HFF-Myc (cell line): Measurements from ENCODE around the gene PRKAG2.

Experiments
- DNase-seq: peaks from one replicate; pipeline ENCODE4 v3.0.0-alpha.2; 2011; ENCODE audit warnings: low read depth; ENCODE audit errors: extremely low read depth
- H3K4me3 ChIP-seq: replicated peaks from 2 replicates; pipeline ENCODE4 v1.5.1; 2011; ENCODE audit warnings: low read depth, mild to moderate bottlenecking, control low read depth, low read length
- CTCF ChIP-seq: IDR thresholded peaks from 2 replicates; pipeline ENCODE4 v1.5.1; 2012; ENCODE audit warnings: mild to moderate bottlenecking, low read depth, low read length, control low read depth; ENCODE audit errors: missing control alignments

PRKAG2 gene

GRCh38 chr7:151775547-151776443 is 101.1 kb downstream of the PRKAG2 start:
- TF ChIP-seq CTCF, result no peak
- no peak for DNase-seq
- no peak overlapping the region for H3K4me3 ChIP-seq

GRCh38 chr7:151774951-151775350 is 102.0 kb downstream of the PRKAG2 start:
- TF ChIP-seq CTCF, result no peak
- no peak overlapping the region for H3K4me3 ChIP-seq
- no peak for DNase-seq

DNA sequence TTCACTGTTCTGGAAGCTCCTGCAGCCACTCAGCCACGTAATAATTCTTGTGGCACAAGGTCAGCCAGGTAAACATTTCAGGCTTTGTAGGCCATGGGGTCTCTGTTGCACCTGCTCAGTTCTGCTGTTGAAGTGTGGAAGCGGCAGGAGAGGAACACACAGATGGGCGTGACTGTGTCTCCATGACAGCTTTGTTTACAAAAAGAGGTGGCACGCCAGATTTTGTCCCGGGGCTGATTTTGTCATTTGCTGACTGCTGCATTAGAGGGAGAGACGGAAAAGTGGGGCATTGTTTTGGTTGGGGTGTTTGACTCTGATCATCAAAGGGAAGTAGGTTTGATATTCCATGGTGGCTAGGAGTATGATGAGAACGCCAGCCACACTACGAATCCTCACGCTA is 103.1 kb downstream of the PRKAG2 start:
- DNase-seq, result no peak
- H3K4me3 ChIP-seq, result no peak overlapping the region
- TF ChIP-seq CTCF, result no peak

- no peak for DNase-seq
- no peak for TF ChIP-seq CTCF
- no peak overlapping the region for H3K4me3 ChIP-seq
These were observed 106.7 kb downstream of the PRKAG2 start for GRCh38 chr7:151770232-151770631.

GRCh38 chr7:151769188-151769821 is 107.6 kb downstream of the PRKAG2 start:
- DNase-seq, result no peak
- H3K4me3 ChIP-seq, result no peak overlapping the region
- no peak for TF ChIP-seq CTCF

GRCh38 chr7:151768805-151769187 is 108.1 kb downstream of the PRKAG2 start:
- DNase-seq, result no peak
- TF ChIP-seq CTCF, result no peak
- H3K4me3 ChIP-seq, result no peak overlapping the region
